ENCODE results near the gene IL18BP.

Gene IL18BP

DNA sequence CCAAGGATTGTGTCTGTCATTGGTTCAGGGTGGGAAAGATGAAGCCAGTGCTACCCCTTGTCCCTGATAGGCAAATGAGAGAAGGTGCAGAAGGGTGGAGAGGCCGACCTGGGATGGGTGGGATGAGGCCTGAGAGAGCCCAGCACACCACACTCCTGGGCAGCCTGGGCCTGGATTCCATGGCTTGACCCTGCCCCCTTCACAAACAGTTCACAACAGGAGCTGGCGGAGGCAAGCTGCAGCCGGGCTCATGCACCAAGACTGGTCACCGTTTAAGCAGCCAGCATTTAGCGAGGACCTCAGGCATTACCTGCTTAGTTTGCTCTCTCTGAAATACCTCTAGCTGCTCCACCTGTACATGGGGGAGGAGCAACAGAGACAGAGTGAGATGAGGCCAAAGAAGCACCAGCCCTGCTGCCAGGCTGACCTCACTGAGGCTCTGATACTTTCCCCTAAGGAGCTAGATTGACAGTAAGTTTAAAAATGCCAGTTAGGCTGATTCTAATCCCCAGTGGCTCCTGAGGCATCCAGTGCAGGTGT is 13.5 kb downstream of the IL18BP start:
- no peak overlapping the region for H3K27ac ChIP-seq
- TF ChIP-seq, protein P1, sequence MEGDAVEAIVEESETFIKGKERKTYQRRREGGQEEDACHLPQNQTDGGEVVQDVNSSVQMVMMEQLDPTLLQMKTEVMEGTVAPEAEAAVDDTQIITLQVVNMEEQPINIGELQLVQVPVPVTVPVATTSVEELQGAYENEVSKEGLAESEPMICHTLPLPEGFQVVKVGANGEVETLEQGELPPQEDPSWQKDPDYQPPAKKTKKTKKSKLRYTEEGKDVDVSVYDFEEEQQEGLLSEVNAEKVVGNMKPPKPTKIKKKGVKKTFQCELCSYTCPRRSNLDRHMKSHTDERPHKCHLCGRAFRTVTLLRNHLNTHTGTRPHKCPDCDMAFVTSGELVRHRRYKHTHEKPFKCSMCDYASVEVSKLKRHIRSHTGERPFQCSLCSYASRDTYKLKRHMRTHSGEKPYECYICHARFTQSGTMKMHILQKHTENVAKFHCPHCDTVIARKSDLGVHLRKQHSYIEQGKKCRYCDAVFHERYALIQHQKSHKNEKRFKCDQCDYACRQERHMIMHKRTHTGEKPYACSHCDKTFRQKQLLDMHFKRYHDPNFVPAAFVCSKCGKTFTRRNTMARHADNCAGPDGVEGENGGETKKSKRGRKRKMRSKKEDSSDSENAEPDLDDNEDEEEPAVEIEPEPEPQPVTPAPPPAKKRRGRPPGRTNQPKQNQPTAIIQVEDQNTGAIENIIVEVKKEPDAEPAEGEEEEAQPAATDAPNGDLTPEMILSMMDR (IDR thresholded peaks at IDR 0.05): no peak
- TF ChIP-seq ZFX (IDR thresholded peaks at IDR 0.05; ENCODE audit: borderline replicate concordance): no peak

DNA sequence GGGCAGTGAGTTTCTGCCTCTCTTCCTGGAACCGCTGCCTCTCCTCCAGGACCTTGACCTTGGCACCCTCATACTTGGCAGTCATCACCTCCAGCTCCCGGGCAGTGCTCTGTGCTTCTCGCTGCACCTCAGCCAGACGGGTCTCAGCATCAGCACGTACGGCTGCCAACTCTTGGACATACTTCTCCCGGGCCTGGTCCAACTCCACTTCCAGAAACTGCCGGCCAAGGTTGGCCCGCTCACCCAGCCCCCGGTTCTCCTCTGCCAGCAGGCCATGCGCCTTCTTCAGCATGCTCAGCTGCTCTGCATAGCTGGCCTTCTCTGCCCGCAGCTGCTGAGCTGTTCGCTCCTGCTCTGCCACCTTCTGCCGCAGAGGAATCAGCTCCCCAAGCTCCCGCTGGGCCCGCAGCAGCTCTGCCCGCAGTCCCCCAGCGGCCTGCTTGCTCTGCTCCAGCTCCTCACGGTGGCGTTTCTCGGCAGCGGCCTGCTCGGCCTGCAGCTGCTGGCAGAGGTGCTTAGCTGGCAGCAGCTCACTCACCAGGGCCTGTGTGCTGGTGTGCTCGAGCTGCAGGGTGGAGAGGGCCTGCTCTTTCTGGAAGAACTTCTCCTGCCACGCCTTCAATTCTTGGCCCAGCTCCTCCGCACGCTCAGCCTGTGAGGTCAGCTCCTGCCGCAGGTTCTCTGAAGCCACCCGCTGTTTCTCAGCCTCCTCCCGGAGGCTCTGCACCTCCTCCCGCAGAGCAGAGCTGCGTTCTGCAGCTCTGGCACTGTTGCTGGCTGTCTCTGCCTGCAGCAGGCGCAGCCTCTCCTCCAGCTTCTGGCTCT is 14.4 kb downstream of the IL18BP start:
- TF ChIP-seq ZFX (IDR thresholded peaks at IDR 0.05; ENCODE audit: borderline replicate concordance): no peak
- TF ChIP-seq, protein P1 (IDR thresholded peaks at IDR 0.05): no peak
- H3K27ac ChIP-seq: no peak overlapping the region

DNA sequence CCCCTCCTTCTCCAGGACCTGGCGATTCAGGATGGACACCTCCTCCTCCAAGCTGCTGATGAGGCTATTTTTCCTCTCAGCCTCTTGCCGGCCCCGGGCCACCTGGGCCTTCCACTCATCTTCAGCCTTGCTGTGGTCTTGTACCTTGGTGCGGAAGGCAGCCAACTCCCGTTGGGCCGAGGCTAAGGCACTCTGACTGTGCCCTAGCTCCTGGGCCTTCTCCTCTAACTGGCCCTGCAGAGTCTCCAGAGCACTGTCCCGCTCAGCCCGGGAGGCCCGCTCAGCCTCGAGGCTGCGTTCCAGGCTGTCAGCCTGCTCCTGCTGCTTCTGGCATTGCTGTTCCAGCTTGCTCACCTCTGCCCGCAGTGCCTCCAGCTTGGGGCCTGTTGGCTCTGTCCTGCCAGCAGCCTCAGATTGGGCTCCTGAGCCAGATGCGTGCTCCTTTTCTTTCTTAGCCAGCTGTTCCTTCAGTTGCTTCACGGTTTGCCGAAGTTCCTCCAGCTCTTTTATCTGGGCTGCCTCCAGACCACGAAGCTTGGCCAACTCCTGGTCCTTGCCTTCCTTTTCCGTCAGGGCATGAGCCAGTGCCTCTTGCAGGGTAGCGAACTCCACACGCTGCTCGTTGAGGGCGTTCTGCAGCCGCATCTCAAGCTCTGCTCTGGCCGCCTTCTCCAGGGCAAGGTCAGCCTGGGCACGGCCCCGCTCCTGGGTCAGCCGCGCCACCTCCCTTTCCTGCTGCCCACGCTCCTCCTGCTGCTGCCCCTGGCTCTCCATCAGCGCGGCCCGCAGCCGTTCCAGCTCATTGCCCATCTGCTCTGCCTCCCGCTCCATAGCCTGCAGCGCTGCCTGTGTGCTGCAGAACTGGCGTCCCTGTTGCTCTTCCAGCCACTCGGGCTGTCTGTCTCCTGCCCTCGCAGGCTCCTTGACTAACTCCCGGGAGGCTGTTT is 15.3 kb downstream of the IL18BP start:
- no peak overlapping the region for H3K27ac ChIP-seq
- TF ChIP-seq, protein P1 (IDR thresholded peaks at IDR 0.05): no peak
- no peak for TF ChIP-seq ZFX (IDR thresholded peaks at IDR 0.05; ENCODE audit: borderline replicate concordance)

DNA sequence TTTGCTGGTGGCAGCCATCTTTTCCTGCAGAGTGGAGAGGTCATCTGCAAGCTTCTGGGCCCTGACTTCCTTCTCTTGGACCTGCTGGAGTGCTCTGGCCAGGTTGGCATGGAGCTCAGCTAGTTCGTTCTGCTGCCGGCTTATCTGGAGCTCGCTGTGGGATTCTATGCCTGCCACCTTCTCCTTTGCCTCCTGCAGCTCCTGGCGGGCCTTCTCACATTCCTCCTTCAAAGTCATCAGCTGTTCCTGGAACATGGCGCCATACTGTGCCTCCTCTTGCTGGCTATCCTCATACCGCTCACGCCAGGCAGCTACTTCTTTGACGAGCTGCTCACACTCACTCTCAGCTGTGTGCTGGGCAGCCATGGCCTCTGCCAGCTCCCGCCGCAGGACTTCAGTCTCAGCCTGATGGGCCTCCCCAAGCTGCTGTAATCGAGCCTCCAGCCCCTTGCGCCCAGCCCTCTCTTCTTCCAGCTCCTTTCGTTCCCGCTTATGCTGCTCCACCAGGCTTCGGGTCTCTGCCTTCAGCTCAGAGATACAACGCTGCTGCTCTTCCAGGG is 16.1 kb downstream of the IL18BP start:
- TF ChIP-seq, protein P1 (IDR thresholded peaks at IDR 0.05): no peak
- TF ChIP-seq ZFX (IDR thresholded peaks at IDR 0.05; ENCODE audit: borderline replicate concordance): no peak
- no peak overlapping the region for H3K27ac ChIP-seq

DNA sequence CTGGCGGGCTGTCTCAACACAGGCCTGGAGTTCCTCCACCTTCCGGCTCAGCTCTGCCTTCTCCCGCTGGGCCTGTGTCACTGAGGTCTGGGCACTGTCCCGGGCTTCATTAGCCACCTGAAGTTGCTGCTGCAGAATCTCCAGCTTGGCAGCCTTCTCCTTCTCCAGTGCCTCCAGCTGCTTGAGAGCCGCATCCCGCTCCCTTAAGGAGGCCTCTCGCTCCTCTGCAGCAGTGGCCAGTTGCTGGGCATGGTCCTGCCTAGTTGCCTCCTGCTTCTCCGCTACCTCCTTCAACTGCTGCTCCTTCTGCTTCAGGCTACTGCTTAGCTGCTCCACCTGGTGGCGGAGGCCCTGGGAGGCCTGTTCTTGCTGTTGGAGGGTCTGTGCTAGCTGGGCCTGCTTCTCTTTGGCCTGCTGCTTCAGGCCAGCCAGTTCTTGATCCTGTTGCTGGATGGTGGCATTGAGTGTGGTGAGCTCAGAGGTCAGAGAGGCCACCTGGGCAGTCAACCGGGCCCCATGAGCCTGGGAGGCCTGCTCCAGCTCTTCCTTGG is 16.9 kb downstream of the IL18BP start:
- H3K27ac ChIP-seq: no peak overlapping the region

DNA sequence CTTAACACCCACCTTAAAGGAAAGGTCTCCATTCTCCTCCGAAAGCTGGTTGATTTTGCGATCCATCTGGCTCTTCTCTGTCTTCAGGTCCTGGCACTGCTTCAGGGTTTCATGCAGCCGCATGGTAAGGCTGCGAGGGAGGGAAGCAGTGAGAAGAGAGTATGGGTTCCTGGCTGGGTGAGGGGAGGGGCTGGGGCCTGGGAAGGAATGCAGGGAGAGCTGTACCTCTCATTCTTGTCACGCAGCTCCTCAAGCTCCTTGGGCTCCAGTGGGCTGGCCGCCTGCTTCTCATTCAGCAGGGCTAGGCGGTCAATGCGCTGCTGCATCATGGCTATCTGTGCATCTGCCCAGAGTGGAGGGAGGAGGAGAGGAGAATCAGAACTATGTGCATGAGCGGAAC is 19.5 kb downstream of the IL18BP start:
- no peak overlapping the region for H3K27ac ChIP-seq
- TF ChIP-seq, protein P1 (IDR thresholded peaks at IDR 0.05): no peak
- no peak for TF ChIP-seq ZFX (IDR thresholded peaks at IDR 0.05; ENCODE audit: borderline replicate concordance)

More for the DNA sequence above, 16.9 kb downstream of the IL18BP start:
- TF ChIP-seq, protein P1 (IDR thresholded peaks at IDR 0.05): peak; percentile 21; the same call in 1 of the 2 replicates
- no peak for TF ChIP-seq ZFX (IDR thresholded peaks at IDR 0.05; ENCODE audit: borderline replicate concordance)
